Loucy (cell line): ENCODE results near the gene ESRRA.

Experiments used
- H2AFZ ChIP-seq: fragments of 200-600 bp; sonication (generic); 2 replicates; pipeline ENCODE4 v1.6.0; 2016; ENCODE audit warnings: antibody characterized with exemption, mild to moderate bottlenecking, low read length, moderate library complexity
- H3F3A ChIP-seq: fragments of 200-600 bp; 2 replicates; pipeline ENCODE4 v1.6.0; 2016; ENCODE audit warnings: antibody characterized with exemption, low read depth, mild to moderate bottlenecking
- H3K27me3 ChIP-seq: fragments of 200-600 bp; sonication (generic); 2 replicates; pipeline ENCODE4 v1.6.1; 2014; ENCODE audit warnings: low read length, mild to moderate bottlenecking; ENCODE audit not compliant: insufficient read depth, poor library complexity, severe bottlenecking
- H3K36me3 ChIP-seq: fragments of 200-600 bp; sonication (generic); 2 replicates; pipeline ENCODE4 v1.6.1; 2016; ENCODE audit warnings: low read length; ENCODE audit not compliant: insufficient read depth
- H3K4me1 ChIP-seq: fragments of 200-600 bp; sonication (generic); 2 replicates; pipeline ENCODE4 v1.5.1; 2014; ENCODE audit warnings: low read length, mild to moderate bottlenecking; ENCODE audit not compliant: insufficient read depth, poor library complexity, severe bottlenecking
- H3K4me2 ChIP-seq: fragments of 200-600 bp; sonication (generic); 2 replicates; pipeline ENCODE4 v1.6.0; 2014; ENCODE audit warnings: antibody characterized with exemption, low read length, low read depth, mild to moderate bottlenecking; ENCODE audit not compliant: poor library complexity, severe bottlenecking
- H3K4me3 ChIP-seq: fragments of 200-600 bp; sonication (generic); 2 replicates; pipeline ENCODE4 v1.5.1; 2014; ENCODE audit warnings: low read length, mild to moderate bottlenecking, mixed read lengths; ENCODE audit not compliant: poor library complexity, severe bottlenecking
- H3K79me2 ChIP-seq: fragments of 200-600 bp; sonication (generic); 2 replicates; pipeline ENCODE4 v1.6.1; 2014; ENCODE audit warnings: low read length; ENCODE audit not compliant: insufficient read depth
- H3K9ac ChIP-seq: fragments of 200-600 bp; sonication (generic); 2 replicates; pipeline ENCODE4 v1.6.0; 2014; ENCODE audit warnings: mild to moderate bottlenecking, low read depth, low read length, moderate library complexity; ENCODE audit not compliant: poor library complexity, severe bottlenecking
- H3K9me2 ChIP-seq: fragments of 200-600 bp; sonication (generic); replicated peaks from 2 replicates; pipeline ENCODE4 v1.6.1; 2016; ENCODE audit warnings: low read depth, low read length, mixed read lengths
- H3K9me3 ChIP-seq: fragments of 200-600 bp; sonication (generic); 2 replicates; pipeline ENCODE4 v1.6.1; 2014; ENCODE audit warnings: mild to moderate bottlenecking, antibody characterized with exemption, low read length, low read depth; ENCODE audit not compliant: insufficient read depth
- H4K20me1 ChIP-seq: fragments of 200-600 bp; sonication (generic); 2 replicates; pipeline ENCODE4 v1.6.0; 2014; ENCODE audit warnings: antibody characterized with exemption, low read length, mild to moderate bottlenecking; ENCODE audit not compliant: insufficient read depth, poor library complexity, severe bottlenecking
- CTCF ChIP-seq: fragments of 200-600 bp; sonication (generic); conservative IDR thresholded peaks from 2 replicates; pipeline ENCODE4 v1.5.1; 2014; ENCODE audit warnings: mild to moderate bottlenecking, antibody characterized with exemption, low read length
- EZH2phosphoT487 ChIP-seq: fragments of 200-600 bp; IDR thresholded peaks from 2 replicates; pipeline ENCODE4 v1.6.1; 2018; ENCODE audit warnings: antibody characterized with exemption, mild to moderate bottlenecking, moderate library complexity, borderline replicate concordance

Gene ESRRA

GRCh38 chr11:64364911-64365310, 59.6 kb downstream of the ESRRA start:
- TF ChIP-seq CTCF (no peak), EZH2phosphoT487 (no peak)
- no peak overlapping the region for H2AFZ ChIP-seq
- no peaks in the 10 kb centered on the region for H3K27me3 ChIP-seq
- peaks cover 20% of the 10 kb centered on the region; the same call in 1 of the 2 replicates for H3K36me3 ChIP-seq
- no peaks in the 10 kb centered on the region for H3K9me3 ChIP-seq
- peaks cover 5% of the 10 kb centered on the region; the same call in 1 of the 2 replicates for H3K79me2 ChIP-seq
- no peaks in the 10 kb centered on the region for H3K9me2 ChIP-seq
- H3K9ac ChIP-seq = no peak overlapping the region
- peaks cover under 1% of the 10 kb centered on the region for H4K20me1 ChIP-seq
- H3K4me1 ChIP-seq = peaks cover 11% of the 10 kb centered on the region
- H3K4me3 ChIP-seq = no peak overlapping the region
- H3K4me2 ChIP-seq = no peak overlapping the region
- no peaks in the 10 kb centered on the region for H3F3A ChIP-seq
